ENCODE data around the gene P2RX7. TPM values are rescaled to one million over a fixed set of nuclear protein-coding genes. Genes with fewer than 3 reads are reported as not detected.

The P2RX7 gene
- total RNA-seq, 1 donor = 4.0 TPM

GRCh38 chr12:121170151-121170550, 37.5 kb downstream of the P2RX7 start:
- no peak overlapping the region for H3K4me2 ChIP-seq (ENCODE audit: insufficient read depth, low read length)
- H3K36me3 ChIP-seq (ENCODE audit: insufficient read depth, low read length) = no peaks in the 10 kb centered on the region
- peaks cover 4% of the 10 kb centered on the region for H3K4me1 ChIP-seq (ENCODE audit: insufficient read depth, low read length)
- DNase-seq (ENCODE audit: insufficient read length, low spot score, missing footprints) = no peak
- no peak overlapping the region for H2AFZ ChIP-seq (ENCODE audit: low read length)
- H3K79me2 ChIP-seq (ENCODE audit: insufficient read depth, low read length) = no peaks in the 10 kb centered on the region
- H3K4me3 ChIP-seq (ENCODE audit: insufficient read depth, low read length) = no peak overlapping the region
- no peaks in the 10 kb centered on the region for H4K20me1 ChIP-seq (ENCODE audit: insufficient read depth, low read length)
- H3K27ac ChIP-seq (ENCODE audit: low read depth, low read length) = no peak overlapping the region
- no peaks in the 10 kb centered on the region for H3K27me3 ChIP-seq (ENCODE audit: insufficient read depth, low read length)
- H3K9me3 ChIP-seq (ENCODE audit: low read depth, low read length) = no peaks in the 10 kb centered on the region
- TF ChIP-seq CTCF (IDR thresholded peaks at IDR 0.05; ENCODE audit: extremely low read depth, low read depth, low read length) = no peak

GRCh38 chr12:121170611-121171260, 38.1 kb downstream of the P2RX7 start:
- no peaks in the 10 kb centered on the region for H4K20me1 ChIP-seq (ENCODE audit: insufficient read depth, low read length)
- no peaks in the 10 kb centered on the region for H3K36me3 ChIP-seq (ENCODE audit: insufficient read depth, low read length)
- no peak for DNase-seq (ENCODE audit: insufficient read length, low spot score, missing footprints)
- no peak overlapping the region for H3K27ac ChIP-seq (ENCODE audit: low read depth, low read length)
- peaks cover 4% of the 10 kb centered on the region for H3K4me1 ChIP-seq (ENCODE audit: insufficient read depth, low read length)
- no peaks in the 10 kb centered on the region for H3K79me2 ChIP-seq (ENCODE audit: insufficient read depth, low read length)
- no peak overlapping the region for H3K4me2 ChIP-seq (ENCODE audit: insufficient read depth, low read length)
- H3K27me3 ChIP-seq (ENCODE audit: insufficient read depth, low read length) = no peaks in the 10 kb centered on the region
- no peak overlapping the region for H2AFZ ChIP-seq (ENCODE audit: low read length)
- no peaks in the 10 kb centered on the region for H3K9me3 ChIP-seq (ENCODE audit: low read depth, low read length)
- no peak overlapping the region for H3K4me3 ChIP-seq (ENCODE audit: insufficient read depth, low read length)
- TF ChIP-seq CTCF (IDR thresholded peaks at IDR 0.05; ENCODE audit: extremely low read depth, low read depth, low read length) = no peak

GRCh38 chr12:121172145-121172544, 39.5 kb downstream of the P2RX7 start:
- H3K9me3 ChIP-seq (ENCODE audit: low read depth, low read length) = no peaks in the 10 kb centered on the region
- no peaks in the 10 kb centered on the region for H4K20me1 ChIP-seq (ENCODE audit: insufficient read depth, low read length)
- H3K4me1 ChIP-seq (ENCODE audit: insufficient read depth, low read length) = peaks cover 4% of the 10 kb centered on the region
- TF ChIP-seq CTCF (IDR thresholded peaks at IDR 0.05; ENCODE audit: extremely low read depth, low read depth, low read length) = no peak
- H3K27ac ChIP-seq (ENCODE audit: low read depth, low read length) = no peak overlapping the region
- H3K79me2 ChIP-seq (ENCODE audit: insufficient read depth, low read length) = no peaks in the 10 kb centered on the region
- H2AFZ ChIP-seq (ENCODE audit: low read length) = no peak overlapping the region
- H3K4me3 ChIP-seq (ENCODE audit: insufficient read depth, low read length) = no peak overlapping the region
- DNase-seq (ENCODE audit: insufficient read length, low spot score, missing footprints) = no peak
- no peaks in the 10 kb centered on the region for H3K27me3 ChIP-seq (ENCODE audit: insufficient read depth, low read length)
- H3K4me2 ChIP-seq (ENCODE audit: insufficient read depth, low read length) = no peak overlapping the region
- H3K36me3 ChIP-seq (ENCODE audit: insufficient read depth, low read length) = no peaks in the 10 kb centered on the region

GRCh38 chr12:121175383-121176119, 42.9 kb downstream of the P2RX7 start:
- no peaks in the 10 kb centered on the region for H3K9me3 ChIP-seq (ENCODE audit: low read depth, low read length)
- H2AFZ ChIP-seq (ENCODE audit: low read length) = no peak overlapping the region
- no peaks in the 10 kb centered on the region for H3K79me2 ChIP-seq (ENCODE audit: insufficient read depth, low read length)
- no peaks in the 10 kb centered on the region for H3K36me3 ChIP-seq (ENCODE audit: insufficient read depth, low read length)
- H3K27me3 ChIP-seq (ENCODE audit: insufficient read depth, low read length) = no peaks in the 10 kb centered on the region
- no peaks in the 10 kb centered on the region for H4K20me1 ChIP-seq (ENCODE audit: insufficient read depth, low read length)
- no peak overlapping the region for H3K27ac ChIP-seq (ENCODE audit: low read depth, low read length)
- no peak for TF ChIP-seq CTCF (IDR thresholded peaks at IDR 0.05; ENCODE audit: extremely low read depth, low read depth, low read length)
- no peak overlapping the region for H3K4me2 ChIP-seq (ENCODE audit: insufficient read depth, low read length)
- DNase-seq (ENCODE audit: insufficient read length, low spot score, missing footprints) = peak; percentile 52
- H3K4me3 ChIP-seq (ENCODE audit: insufficient read depth, low read length) = no peak overlapping the region
- H3K4me1 ChIP-seq (ENCODE audit: insufficient read depth, low read length) = peaks cover 4% of the 10 kb centered on the region
